Activated CD8-positive, alpha-beta memory T cell treated with anti-CD3 and anti-CD28 coated beads, Interleukin-2, amount 50 U/mL, for 1 hour (primary cell): ENCODE results near the gene TMEM182.

Source experiments
- DNase-seq: peaks from one replicate; pipeline ENCODE4 v3.0.0-alpha.2; 2020; ENCODE audit errors: extremely low read depth

TMEM182 gene

GRCh38 chr2:102768253-102768652 lies 6.4 kb downstream of the TMEM182 start:
- DNase-seq = no peak

- DNase-seq = no peak
These were observed 7.1 kb downstream of the TMEM182 start for GRCh38 chr2:102768892-102769291.

GRCh38 chr2:102770506-102770905 lies 8.7 kb downstream of the TMEM182 start:
- DNase-seq = no peak

GRCh38 chr2:102771114-102771513 lies 9.3 kb downstream of the TMEM182 start:
- no peak for DNase-seq

- no peak for DNase-seq
These were observed 10.8 kb downstream of the TMEM182 start for GRCh38 chr2:102772659-102773058.

GRCh38 chr2:102773149-102773705 lies 11.4 kb downstream of the TMEM182 start:
- DNase-seq = no peak

- no peak for DNase-seq
These were observed 16.4 kb downstream of the TMEM182 start for GRCh38 chr2:102778260-102778659.

- no peak for DNase-seq
These were observed 18.6 kb downstream of the TMEM182 start for GRCh38 chr2:102780467-102780866.

- no peak for DNase-seq
These were observed 20.4 kb downstream of the TMEM182 start for GRCh38 chr2:102782187-102782586.

GRCh38 chr2:102782933-102783332 lies 21.1 kb downstream of the TMEM182 start:
- DNase-seq = no peak

- DNase-seq = no peak
These were observed 21.8 kb downstream of the TMEM182 start for GRCh38 chr2:102783506-102784183.

GRCh38 chr2:102784940-102785339 lies 23.1 kb downstream of the TMEM182 start:
- DNase-seq = no peak

GRCh38 chr2:102788216-102788884 lies 26.5 kb downstream of the TMEM182 start:
- no peak for DNase-seq

GRCh38 chr2:102788885-102789260 lies 27.0 kb downstream of the TMEM182 start:
- DNase-seq = no peak

- no peak for DNase-seq
These were observed 27.7 kb downstream of the TMEM182 start for GRCh38 chr2:102789349-102790090.

- DNase-seq = no peak
These were observed 28.2 kb downstream of the TMEM182 start for GRCh38 chr2:102790091-102790455.

GRCh38 chr2:102792568-102793208 lies 30.9 kb downstream of the TMEM182 start:
- no peak for DNase-seq

- no peak for DNase-seq
These were observed 33.8 kb downstream of the TMEM182 start for GRCh38 chr2:102795641-102796040.

GRCh38 chr2:102796337-102796736 lies 34.5 kb downstream of the TMEM182 start:
- DNase-seq = no peak

- no peak for DNase-seq
These were observed 35.7 kb downstream of the TMEM182 start for GRCh38 chr2:102797486-102797885.

- no peak for DNase-seq
These were observed 36.4 kb downstream of the TMEM182 start for GRCh38 chr2:102798181-102798580.

- no peak for DNase-seq
These were observed 39.4 kb downstream of the TMEM182 start for GRCh38 chr2:102801098-102801718.
